Lower leg skin (tissue), 3 donors: Measurements from ENCODE around the gene CCN5.

Experiments
- POLR2A ChIP-seq, 2 donors: fragments of 450-650 bp; IDR thresholded peaks; one replicate each; pipeline ENCODE4 v1.6.1; 2016 to 2017; ENCODE audit warnings: antibody characterized with exemption in 2 of 2, mild to moderate bottlenecking in 1 of 2, moderate library complexity in 1 of 2
- TF ChIP-seq, protein P1 (sequence below), 3 donors: fragments of 450-650 bp; IDR thresholded peaks; one replicate each; pipeline ENCODE4 v1.5.1; 2016; ENCODE audit warnings: antibody characterized with exemption in 3 of 3, mild to moderate bottlenecking in 3 of 3, moderate library complexity in 2 of 3

- TF ChIP-seq, protein P1, sequence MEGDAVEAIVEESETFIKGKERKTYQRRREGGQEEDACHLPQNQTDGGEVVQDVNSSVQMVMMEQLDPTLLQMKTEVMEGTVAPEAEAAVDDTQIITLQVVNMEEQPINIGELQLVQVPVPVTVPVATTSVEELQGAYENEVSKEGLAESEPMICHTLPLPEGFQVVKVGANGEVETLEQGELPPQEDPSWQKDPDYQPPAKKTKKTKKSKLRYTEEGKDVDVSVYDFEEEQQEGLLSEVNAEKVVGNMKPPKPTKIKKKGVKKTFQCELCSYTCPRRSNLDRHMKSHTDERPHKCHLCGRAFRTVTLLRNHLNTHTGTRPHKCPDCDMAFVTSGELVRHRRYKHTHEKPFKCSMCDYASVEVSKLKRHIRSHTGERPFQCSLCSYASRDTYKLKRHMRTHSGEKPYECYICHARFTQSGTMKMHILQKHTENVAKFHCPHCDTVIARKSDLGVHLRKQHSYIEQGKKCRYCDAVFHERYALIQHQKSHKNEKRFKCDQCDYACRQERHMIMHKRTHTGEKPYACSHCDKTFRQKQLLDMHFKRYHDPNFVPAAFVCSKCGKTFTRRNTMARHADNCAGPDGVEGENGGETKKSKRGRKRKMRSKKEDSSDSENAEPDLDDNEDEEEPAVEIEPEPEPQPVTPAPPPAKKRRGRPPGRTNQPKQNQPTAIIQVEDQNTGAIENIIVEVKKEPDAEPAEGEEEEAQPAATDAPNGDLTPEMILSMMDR (IDR thresholded peaks at IDR 0.05) = no peak
- TF ChIP-seq POLR2A (IDR thresholded peaks at IDR 0.05) = no peak
Observed at GRCh38 chr20:44745598-44746366, 30.6 kb downstream of the CCN5 start, which contains the start of gene KCNK15.
